OCI-LY1 (cell line): Measurements from ENCODE around the gene ARID3B.
A peak's percentile ranks its signal among the peaks of the same experiment; 100 is the strongest.

ENCODE experiments used
- CTCF ChIP-seq: fragments of 200-600 bp; sonication (generic), shearing (Covaris generic); IDR thresholded peaks from 2 replicates; pipeline ENCODE4 v1.5.1; 2017; ENCODE audit warnings: mild to moderate bottlenecking, antibody characterized with exemption, low read length, moderate library complexity, mixed read lengths
- EZH2 ChIP-seq: fragments of 200-600 bp; sonication (generic), shearing (Covaris generic); IDR thresholded peaks from 2 replicates; pipeline ENCODE4 v1.8.0; 2017; ENCODE audit warnings: borderline replicate concordance, mixed run types, mild to moderate bottlenecking, antibody characterized with exemption, low read length, moderate library complexity, mixed read lengths

- TF ChIP-seq CTCF = peak; percentile 94
- no peak for TF ChIP-seq EZH2
Observed at GRCh38 chr15:74631935-74632560, 91.0 kb downstream of the ARID3B start.
